ENCODE measurements around the gene PDHA1.

Gene PDHA1

GRCh38 chrX:19332983-19333382, 10.7 kb upstream of the PDHA1 start:
- Histone ChIP-seq H3K27ac (no peak overlapping the region), H3K36me3 (ENCODE audit: insufficient read depth) (no peaks in the 10 kb centered on the region), H2AFZ (ENCODE audit: low read depth) (no peak overlapping the region), H3K27me3 (ENCODE audit: insufficient read depth, low read depth) (no peaks in the 10 kb centered on the region), H4K20me1 (ENCODE audit: insufficient read depth) (no peaks in the 10 kb centered on the region), H3K4me2 (no peak overlapping the region), H3K79me2 (ENCODE audit: insufficient read depth, low read depth) (no peaks in the 10 kb centered on the region), H3K4me1 (ENCODE audit: low read depth, poor library complexity, severe bottlenecking) (no peaks in the 10 kb centered on the region), H3K4me3 (IDR thresholded peaks at IDR 0.05; ENCODE audit: insufficient read depth, low read depth, low read length) (no peak overlapping the region), H3K9ac (no peak overlapping the region)
- TF ChIP-seq CTCF (conservative IDR thresholded peaks at IDR 0.05; ENCODE audit: low read depth, low read length), result no peak

- Histone ChIP-seq H3K9ac (no peak overlapping the region), H3K79me2 (ENCODE audit: insufficient read depth, low read depth) (no peaks in the 10 kb centered on the region), H3K4me3 (IDR thresholded peaks at IDR 0.05; ENCODE audit: insufficient read depth, low read depth, low read length) (no peak overlapping the region), H3K27ac (no peak overlapping the region), H3K4me2 (peak overlapping the region; percentile 44; the same call in 1 of the 2 replicates), H3K36me3 (ENCODE audit: insufficient read depth) (no peaks in the 10 kb centered on the region), H4K20me1 (ENCODE audit: insufficient read depth) (no peaks in the 10 kb centered on the region), H3K27me3 (ENCODE audit: insufficient read depth, low read depth) (no peaks in the 10 kb centered on the region), H3K4me1 (ENCODE audit: low read depth, poor library complexity, severe bottlenecking) (no peaks in the 10 kb centered on the region), H2AFZ (ENCODE audit: low read depth) (peak overlapping the region; percentile 54)
- peak; percentile 86 for TF ChIP-seq CTCF (conservative IDR thresholded peaks at IDR 0.05; ENCODE audit: low read depth, low read length)
Measured at GRCh38 chrX:19334945-19335626, 8.6 kb upstream of the PDHA1 start.

- Histone ChIP-seq H3K36me3 (ENCODE audit: insufficient read depth) (no peaks in the 10 kb centered on the region), H2AFZ (ENCODE audit: low read depth) (no peak overlapping the region), H3K27me3 (ENCODE audit: insufficient read depth, low read depth) (no peaks in the 10 kb centered on the region), H3K9ac (no peak overlapping the region), H3K4me1 (ENCODE audit: low read depth, poor library complexity, severe bottlenecking) (peaks cover 13% of the 10 kb centered on the region), H3K79me2 (ENCODE audit: insufficient read depth, low read depth) (peaks cover 34% of the 10 kb centered on the region), H3K4me2 (no peak overlapping the region), H3K27ac (no peak overlapping the region), H4K20me1 (ENCODE audit: insufficient read depth) (no peaks in the 10 kb centered on the region), H3K4me3 (IDR thresholded peaks at IDR 0.05; ENCODE audit: insufficient read depth, low read depth, low read length) (no peak overlapping the region)
- no peak for TF ChIP-seq CTCF (conservative IDR thresholded peaks at IDR 0.05; ENCODE audit: low read depth, low read length)
Measured at GRCh38 chrX:19342331-19342906, 1.3 kb upstream of the PDHA1 start.

GRCh38 chrX:19343085-19343534, 617 bp upstream of the PDHA1 start:
- TF ChIP-seq CTCF (conservative IDR thresholded peaks at IDR 0.05; ENCODE audit: low read depth, low read length), result no peak
- Histone ChIP-seq H3K36me3 (ENCODE audit: insufficient read depth) (no peaks in the 10 kb centered on the region), H3K79me2 (ENCODE audit: insufficient read depth, low read depth) (peaks cover 40% of the 10 kb centered on the region), H3K4me3 (IDR thresholded peaks at IDR 0.05; ENCODE audit: insufficient read depth, low read depth, low read length) (no peak overlapping the region), H2AFZ (ENCODE audit: low read depth) (peak overlapping the region; percentile 87), H3K27ac (peak overlapping the region; percentile 33; the same call in 1 of the 2 replicates), H4K20me1 (ENCODE audit: insufficient read depth) (no peaks in the 10 kb centered on the region), H3K4me2 (peak overlapping the region; percentile 60; the same call in 1 of the 2 replicates), H3K4me1 (ENCODE audit: low read depth, poor library complexity, severe bottlenecking) (peaks cover 13% of the 10 kb centered on the region), H3K9ac (peak overlapping the region; percentile 47; the same call in 1 of the 2 replicates), H3K27me3 (ENCODE audit: insufficient read depth, low read depth) (no peaks in the 10 kb centered on the region)
